DMS114 treated with DMSO at 0.1 percent for 48 hours (cell line): ENCODE results near the gene HELZ.
"Not testable (repeated sequence)": the region's sequence is repeated elsewhere in the genome, so short reads cannot be mapped to it uniquely, and the experiment has no call there.

Experiments used
- DNase-seq: peaks from one replicate; lab custom pipeline; 2025; ENCODE audit not compliant: unreplicated experiment; lab: John Stamatoyannopoulos, UW

HELZ gene

GRCh38 chr17:67271187-67271586, 26.2 kb upstream of the HELZ start:
- DNase-seq, result not testable (repeated sequence)

GRCh38 chr17:67270416-67270815, 25.4 kb upstream of the HELZ start:
- DNase-seq, result no peak

GRCh38 chr17:67266496-67266895, 21.5 kb upstream of the HELZ start:
- DNase-seq, result no peak

- no peak for DNase-seq
These were observed 20.5 kb upstream of the HELZ start for GRCh38 chr17:67265436-67266019.

GRCh38 chr17:67262435-67263117, 17.6 kb upstream of the HELZ start:
- DNase-seq, result no peak

- no peak for DNase-seq
These were observed 15.4 kb upstream of the HELZ start for GRCh38 chr17:67260170-67260987.

GRCh38 chr17:67258821-67259468, 13.9 kb upstream of the HELZ start:
- DNase-seq, result no peak

- no peak for DNase-seq
These were observed 11.2 kb upstream of the HELZ start for GRCh38 chr17:67256075-67256732.

GRCh38 chr17:67253384-67253783, 8.4 kb upstream of the HELZ start:
- DNase-seq, result no peak

- DNase-seq, result not testable (repeated sequence)
These were observed 6.6 kb upstream of the HELZ start for GRCh38 chr17:67251586-67251985.

GRCh38 chr17:67248291-67248690, 3.3 kb upstream of the HELZ start:
- no peak for DNase-seq

GRCh38 chr17:67247416-67247900, 2.5 kb upstream of the HELZ start:
- no peak for DNase-seq

GRCh38 chr17:67246653-67247415, 1.8 kb upstream of the HELZ start:
- DNase-seq, result no peak

- DNase-seq, result no peak
These were observed 1.3 kb upstream of the HELZ start for GRCh38 chr17:67246403-67246652.

- no peak for DNase-seq
These were observed 852 bp upstream of the HELZ start for GRCh38 chr17:67245694-67246402.

GRCh38 chr17:67244431-67245072, 444 bp downstream of the HELZ start:
- no peak for DNase-seq

- no peak for DNase-seq
These were observed 1.7 kb downstream of the HELZ start for GRCh38 chr17:67243284-67243683.

GRCh38 chr17:67241719-67242341, 3.2 kb downstream of the HELZ start:
- no peak for DNase-seq

- DNase-seq, result no peak
These were observed 5.4 kb downstream of the HELZ start for GRCh38 chr17:67239597-67239996.
